Measurements from ENCODE around the gene ZNF324. TPM values are rescaled to one million over a fixed set of nuclear protein-coding genes. Genes with fewer than 3 reads are reported as not detected.

Gene ZNF324
- total RNA-seq, 1 donor from 2014 or later, result 9.3 TPM

DNA sequence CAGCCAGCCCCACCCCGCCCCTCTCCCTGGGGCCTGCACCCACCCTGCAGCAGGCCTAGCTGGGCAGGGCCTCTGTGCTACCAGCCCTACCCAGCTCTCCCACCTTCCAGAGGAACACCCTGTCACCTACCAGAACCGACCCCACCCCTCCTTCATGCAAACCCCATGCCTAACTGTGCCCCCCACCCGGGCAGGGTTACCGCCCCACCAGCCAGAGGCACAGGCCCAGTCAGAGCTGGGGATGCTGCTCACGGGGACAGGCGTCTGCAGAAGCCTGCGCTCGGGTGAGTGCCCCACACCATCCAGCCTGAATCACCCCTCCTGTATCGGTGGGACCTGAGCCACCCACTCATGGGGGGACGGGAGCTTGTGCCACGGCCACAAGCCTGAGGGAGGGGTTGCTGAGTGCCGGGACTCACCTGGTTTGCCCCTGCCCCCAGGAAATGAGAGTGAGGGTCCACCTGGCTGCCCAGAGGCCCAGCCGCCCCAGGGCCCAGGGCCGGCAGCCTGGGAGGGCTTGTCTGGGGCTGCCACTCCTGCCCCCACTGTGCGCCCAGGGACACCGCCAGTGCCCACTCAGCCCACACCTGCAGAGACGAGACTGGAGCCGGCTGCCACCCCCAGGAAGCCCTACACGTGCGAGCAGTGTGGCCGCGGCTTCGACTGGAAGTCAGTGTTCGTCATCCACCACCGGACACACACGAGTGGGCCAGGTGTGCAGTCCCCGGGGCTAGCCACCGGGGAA, 13.0 kb downstream of the ZNF324 start:
- Histone ChIP-seq H2AFZ (ENCODE audit: low read depth, low read length) (no peak overlapping the region), H3K4me2 (ENCODE audit: low read length) (no peak overlapping the region), H3K36me3 (ENCODE audit: insufficient read depth, low read length) (no peaks in the 10 kb centered on the region), H3K9ac (ENCODE audit: low read length) (no peak overlapping the region), H4K20me1 (ENCODE audit: insufficient read depth, low read length) (no peaks in the 10 kb centered on the region), H3K27ac (ENCODE audit: low read depth, low read length) (no peak overlapping the region), H3K4me3 (ENCODE audit: insufficient read depth, low read depth, low read length) (no peak overlapping the region), H3K79me2 (ENCODE audit: insufficient read depth, low read length) (no peaks in the 10 kb centered on the region), H3K4me1 (ENCODE audit: insufficient read depth, low read length) (peaks cover 15% of the 10 kb centered on the region), H3K9me3 (ENCODE audit: insufficient read depth, low read depth, low read length) (no peaks in the 10 kb centered on the region), H3K27me3 (ENCODE audit: insufficient read depth, low read length) (no peaks in the 10 kb centered on the region)
- H3K4me3 Mint-ChIP-seq (ENCODE audit: unreplicated experiment), result no peak overlapping the region
- peaks cover 9% of the 10 kb centered on the region for H3K36me3 Mint-ChIP-seq (ENCODE audit: low read depth, unreplicated experiment)
- FAIRE-seq (no peak), DNase-seq (ENCODE audit: low read depth) (no peak)
- no peaks in the 10 kb centered on the region for H3K9me3 Mint-ChIP-seq (ENCODE audit: unreplicated experiment)
- TF ChIP-seq, protein P1, sequence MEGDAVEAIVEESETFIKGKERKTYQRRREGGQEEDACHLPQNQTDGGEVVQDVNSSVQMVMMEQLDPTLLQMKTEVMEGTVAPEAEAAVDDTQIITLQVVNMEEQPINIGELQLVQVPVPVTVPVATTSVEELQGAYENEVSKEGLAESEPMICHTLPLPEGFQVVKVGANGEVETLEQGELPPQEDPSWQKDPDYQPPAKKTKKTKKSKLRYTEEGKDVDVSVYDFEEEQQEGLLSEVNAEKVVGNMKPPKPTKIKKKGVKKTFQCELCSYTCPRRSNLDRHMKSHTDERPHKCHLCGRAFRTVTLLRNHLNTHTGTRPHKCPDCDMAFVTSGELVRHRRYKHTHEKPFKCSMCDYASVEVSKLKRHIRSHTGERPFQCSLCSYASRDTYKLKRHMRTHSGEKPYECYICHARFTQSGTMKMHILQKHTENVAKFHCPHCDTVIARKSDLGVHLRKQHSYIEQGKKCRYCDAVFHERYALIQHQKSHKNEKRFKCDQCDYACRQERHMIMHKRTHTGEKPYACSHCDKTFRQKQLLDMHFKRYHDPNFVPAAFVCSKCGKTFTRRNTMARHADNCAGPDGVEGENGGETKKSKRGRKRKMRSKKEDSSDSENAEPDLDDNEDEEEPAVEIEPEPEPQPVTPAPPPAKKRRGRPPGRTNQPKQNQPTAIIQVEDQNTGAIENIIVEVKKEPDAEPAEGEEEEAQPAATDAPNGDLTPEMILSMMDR (IDR thresholded peaks at IDR 0.05; ENCODE audit: insufficient read depth, low read depth, low read length), result no peak
- no peak for TF ChIP-seq EZH2 (IDR thresholded peaks at IDR 0.05; ENCODE audit: insufficient read depth, low read length)
- no peak overlapping the region for H3K27ac Mint-ChIP-seq (ENCODE audit: unreplicated experiment)
- H3K4me1 Mint-ChIP-seq (ENCODE audit: low read depth, unreplicated experiment), result peaks cover 11% of the 10 kb centered on the region
- H3K27me3 Mint-ChIP-seq (ENCODE audit: low read depth, unreplicated experiment), result no peaks in the 10 kb centered on the region

DNA sequence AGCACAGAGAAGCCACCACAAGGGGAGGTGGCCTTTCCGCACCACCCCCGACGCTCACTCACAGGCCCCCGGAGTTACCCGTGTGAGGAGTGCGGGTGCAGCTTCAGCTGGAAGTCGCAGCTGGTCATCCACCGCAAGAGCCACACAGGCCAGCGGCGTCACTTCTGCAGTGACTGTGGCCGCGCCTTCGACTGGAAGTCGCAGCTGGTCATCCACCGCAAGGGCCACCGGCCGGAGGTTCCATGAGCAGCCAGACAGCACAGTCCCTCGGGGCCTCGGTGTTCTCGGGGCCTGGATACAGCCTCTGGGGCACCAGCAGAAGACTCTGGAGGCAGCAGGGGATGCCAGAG, 13.6 kb downstream of the ZNF324 start:
- H3K27ac ChIP-seq (ENCODE audit: low read depth, low read length), result no peak overlapping the region
- TF ChIP-seq EZH2 (IDR thresholded peaks at IDR 0.05; ENCODE audit: insufficient read depth, low read length), result no peak
- no peak overlapping the region for H3K27ac Mint-ChIP-seq (ENCODE audit: unreplicated experiment)
- H2AFZ ChIP-seq (ENCODE audit: low read depth, low read length), result no peak overlapping the region
- DNase-seq (ENCODE audit: low read depth), result no peak
- H3K79me2 ChIP-seq (ENCODE audit: insufficient read depth, low read length), result no peaks in the 10 kb centered on the region
- no peaks in the 10 kb centered on the region for H3K27me3 ChIP-seq (ENCODE audit: insufficient read depth, low read length)
- no peaks in the 10 kb centered on the region for H3K9me3 ChIP-seq (ENCODE audit: insufficient read depth, low read depth, low read length)
- no peak overlapping the region for H3K4me3 Mint-ChIP-seq (ENCODE audit: unreplicated experiment)
- H3K9me3 Mint-ChIP-seq (ENCODE audit: unreplicated experiment), result no peaks in the 10 kb centered on the region
- H3K36me3 Mint-ChIP-seq (ENCODE audit: low read depth, unreplicated experiment), result peaks cover 9% of the 10 kb centered on the region
- H3K36me3 ChIP-seq (ENCODE audit: insufficient read depth, low read length), result no peaks in the 10 kb centered on the region
- FAIRE-seq, result no peak
- H3K4me2 ChIP-seq (ENCODE audit: low read length), result no peak overlapping the region
- no peaks in the 10 kb centered on the region for H4K20me1 ChIP-seq (ENCODE audit: insufficient read depth, low read length)
- peaks cover 9% of the 10 kb centered on the region for H3K4me1 ChIP-seq (ENCODE audit: insufficient read depth, low read length)
- peaks cover 5% of the 10 kb centered on the region for H3K4me1 Mint-ChIP-seq (ENCODE audit: low read depth, unreplicated experiment)
- no peak overlapping the region for H3K9ac ChIP-seq (ENCODE audit: low read length)
- no peak overlapping the region for H3K4me3 ChIP-seq (ENCODE audit: insufficient read depth, low read depth, low read length)
- no peaks in the 10 kb centered on the region for H3K27me3 Mint-ChIP-seq (ENCODE audit: low read depth, unreplicated experiment)

DNA sequence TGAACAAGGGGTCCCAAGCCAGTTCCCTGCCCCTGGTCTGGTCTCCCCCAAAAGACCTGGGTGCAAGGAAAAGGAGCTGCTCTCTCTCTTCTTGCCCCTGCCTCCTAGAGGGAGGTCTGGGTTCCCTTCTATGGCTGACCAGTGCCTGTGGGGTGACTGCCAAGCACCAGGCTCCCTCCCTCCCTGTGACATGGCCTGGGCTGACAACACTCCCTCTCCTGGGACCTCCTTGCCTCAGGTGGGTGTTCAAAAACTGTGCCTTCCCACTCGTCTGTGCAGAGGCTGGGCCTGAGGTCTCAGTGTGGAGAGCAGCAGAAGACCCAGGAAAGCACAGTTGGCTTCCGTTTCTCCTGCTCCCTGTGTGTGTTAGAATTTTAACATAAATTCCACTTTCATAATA, 14.0 kb downstream of the ZNF324 start:
- no peak overlapping the region for H3K4me3 ChIP-seq (ENCODE audit: insufficient read depth, low read depth, low read length)
- H3K4me1 ChIP-seq (ENCODE audit: insufficient read depth, low read length), result peaks cover 8% of the 10 kb centered on the region
- H2AFZ ChIP-seq (ENCODE audit: low read depth, low read length), result no peak overlapping the region
- Mint-ChIP-seq H3K4me3 (ENCODE audit: unreplicated experiment) (no peak overlapping the region), H3K9me3 (ENCODE audit: unreplicated experiment) (no peaks in the 10 kb centered on the region), H3K27ac (ENCODE audit: unreplicated experiment) (no peak overlapping the region), H3K27me3 (ENCODE audit: low read depth, unreplicated experiment) (no peaks in the 10 kb centered on the region), H3K36me3 (ENCODE audit: low read depth, unreplicated experiment) (peaks cover 9% of the 10 kb centered on the region), H3K4me1 (ENCODE audit: low read depth, unreplicated experiment) (peaks cover 4% of the 10 kb centered on the region)
- H3K4me2 ChIP-seq (ENCODE audit: low read length), result no peak overlapping the region
- no peaks in the 10 kb centered on the region for H3K36me3 ChIP-seq (ENCODE audit: insufficient read depth, low read length)
- FAIRE-seq (no peak), DNase-seq (ENCODE audit: low read depth) (no peak)
- H3K27ac ChIP-seq (ENCODE audit: low read depth, low read length), result no peak overlapping the region
- H3K9me3 ChIP-seq (ENCODE audit: insufficient read depth, low read depth, low read length), result no peaks in the 10 kb centered on the region
- no peak overlapping the region for H3K9ac ChIP-seq (ENCODE audit: low read length)
- H4K20me1 ChIP-seq (ENCODE audit: insufficient read depth, low read length), result no peaks in the 10 kb centered on the region
- TF ChIP-seq, protein P1 (IDR thresholded peaks at IDR 0.05; ENCODE audit: insufficient read depth, low read depth, low read length), result no peak
- no peak for TF ChIP-seq EZH2 (IDR thresholded peaks at IDR 0.05; ENCODE audit: insufficient read depth, low read length)
- no peaks in the 10 kb centered on the region for H3K27me3 ChIP-seq (ENCODE audit: insufficient read depth, low read length)
- no peaks in the 10 kb centered on the region for H3K79me2 ChIP-seq (ENCODE audit: insufficient read depth, low read length)
